DMS153 treated with DMSO at 0.1 percent for 48 hours (cell line): ENCODE measurements around the gene PRKAR1B.
"Not testable (repeated sequence)": the region's sequence is repeated elsewhere in the genome, so short reads cannot be mapped to it uniquely, and the experiment has no call there.

ENCODE experiments used
- DNase-seq: peaks from one replicate; lab custom pipeline; 2025; ENCODE audit not compliant: unreplicated experiment; lab: John Stamatoyannopoulos, UW

Gene PRKAR1B

GRCh38 chr7:628826-629225 lies 98.3 kb downstream of the PRKAR1B start:
- no peak for DNase-seq

- DNase-seq, result no peak
Measured at GRCh38 chr7:628402-628763, 98.7 kb downstream of the PRKAR1B start.

DNA sequence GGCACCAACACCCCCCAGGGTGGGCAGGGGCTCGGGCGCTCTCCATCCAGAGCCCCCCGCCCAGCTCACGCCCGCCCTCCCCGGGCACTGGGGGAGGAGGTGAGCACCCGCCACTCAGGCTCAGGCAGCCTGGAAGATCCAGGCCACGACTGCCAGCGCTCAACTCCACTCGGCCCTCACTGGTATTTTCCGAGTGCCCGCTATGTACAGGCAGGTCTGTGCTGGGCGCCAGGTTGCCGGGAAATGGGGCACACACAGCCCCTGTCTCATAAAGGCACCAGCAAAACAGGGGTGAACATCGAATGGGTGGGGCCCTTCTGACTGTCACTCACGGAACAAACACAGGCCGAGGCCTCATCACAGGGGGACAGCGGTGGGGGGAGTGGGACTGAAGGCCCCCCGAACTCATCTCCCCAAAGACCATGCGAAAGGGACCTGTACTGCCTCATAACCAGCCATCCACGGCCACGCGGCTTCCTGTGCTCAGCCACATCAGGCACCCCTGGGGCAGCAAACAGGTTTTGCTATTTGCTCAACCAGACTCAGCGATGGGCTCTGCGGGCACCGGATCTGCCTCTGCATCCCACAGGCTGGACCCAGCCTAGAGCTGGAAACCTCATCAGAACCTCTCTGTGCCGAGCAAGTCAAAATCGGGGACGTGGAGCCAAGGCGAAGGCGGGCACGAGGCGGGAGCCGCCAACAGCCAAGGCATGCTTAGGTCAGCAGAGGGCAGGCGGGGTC lies 99.2 kb downstream of the PRKAR1B start:
- DNase-seq, result no peak

GRCh38 chr7:625376-625971 lies 101.6 kb downstream of the PRKAR1B start:
- DNase-seq, result no peak

GRCh38 chr7:623464-623863 lies 103.6 kb downstream of the PRKAR1B start:
- no peak for DNase-seq

- no peak for DNase-seq
Measured at GRCh38 chr7:621572-622285, 105.4 kb downstream of the PRKAR1B start.

DNA sequence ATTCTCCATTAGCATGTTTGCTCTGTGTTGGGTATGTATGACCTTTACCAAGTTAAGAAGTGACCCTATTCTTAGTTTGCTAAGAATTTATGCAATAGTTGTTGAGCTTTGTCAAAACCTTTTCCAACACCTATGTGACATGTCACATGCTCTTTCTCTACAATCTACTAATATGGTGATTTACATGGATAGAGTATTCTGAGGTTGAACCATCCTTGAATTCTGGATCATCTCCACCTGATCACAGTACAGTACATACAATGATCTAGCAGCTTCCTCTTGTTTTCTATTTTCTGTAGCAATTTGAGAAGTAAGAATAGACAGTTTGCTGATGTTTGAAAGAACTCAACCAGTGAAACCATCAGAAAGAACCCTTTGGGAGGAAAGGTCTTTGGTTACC lies 106.2 kb downstream of the PRKAR1B start:
- DNase-seq, result no peak

DNA sequence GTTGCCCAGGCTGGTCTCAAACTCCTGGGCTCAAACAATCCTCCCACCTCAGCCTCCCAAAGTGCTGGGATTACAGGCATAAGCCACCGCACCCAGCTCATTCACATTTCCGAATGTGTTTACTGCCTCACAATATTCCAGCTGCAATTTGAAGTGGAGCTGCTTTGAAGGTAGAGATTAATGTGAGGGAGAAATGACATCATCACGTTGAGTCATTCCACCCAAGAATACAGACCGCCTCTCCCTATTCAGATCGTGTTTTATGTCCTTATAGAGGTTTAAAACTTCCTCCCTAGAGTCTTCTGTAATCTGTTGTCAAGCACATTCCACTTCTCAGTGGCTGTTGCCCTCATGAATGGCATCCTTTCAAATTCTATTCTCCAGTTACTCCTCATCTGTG lies 107.0 kb downstream of the PRKAR1B start:
- no peak for DNase-seq

- no peak for DNase-seq
Measured at GRCh38 chr7:619368-619840, 107.7 kb downstream of the PRKAR1B start.

DNA sequence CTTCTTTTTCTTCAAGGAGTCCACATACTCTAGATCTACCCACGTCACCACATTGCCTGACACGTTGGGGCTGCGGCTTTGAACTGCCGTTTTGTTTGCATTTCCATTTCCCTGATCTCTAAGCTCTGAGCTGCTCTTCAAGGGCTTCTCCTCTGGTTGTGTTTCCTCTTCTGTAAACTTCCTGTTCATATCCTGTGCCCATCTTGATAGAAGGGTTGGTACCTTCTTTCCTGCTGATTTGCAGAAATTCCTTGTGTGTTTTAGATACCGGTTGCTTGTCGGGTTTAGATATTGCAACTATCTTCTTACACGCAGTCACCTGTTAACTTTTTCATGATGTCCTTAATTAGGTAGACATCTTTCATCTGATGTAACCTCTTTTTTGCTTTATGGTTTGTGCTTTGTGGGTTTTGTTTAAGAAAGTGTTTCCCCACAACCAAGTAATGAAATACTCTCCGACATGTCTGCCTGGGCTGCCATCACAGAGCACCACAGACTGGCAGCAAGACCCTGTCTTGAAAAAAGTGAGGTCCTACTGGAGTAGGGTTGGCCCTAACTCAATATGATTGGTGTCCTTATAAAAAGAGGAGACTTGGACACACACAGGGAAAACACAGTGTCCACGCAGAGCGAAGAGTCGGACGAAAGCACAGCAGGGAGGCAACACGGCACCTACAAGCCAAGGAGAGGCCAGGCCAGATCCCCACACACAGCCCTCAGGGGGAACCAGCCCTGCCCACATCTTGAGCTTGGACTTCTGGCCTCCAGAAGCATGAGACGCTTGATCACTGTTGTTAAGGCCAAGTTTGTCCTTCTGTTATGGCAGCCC lies 108.3 kb downstream of the PRKAR1B start:
- no peak for DNase-seq

DNA sequence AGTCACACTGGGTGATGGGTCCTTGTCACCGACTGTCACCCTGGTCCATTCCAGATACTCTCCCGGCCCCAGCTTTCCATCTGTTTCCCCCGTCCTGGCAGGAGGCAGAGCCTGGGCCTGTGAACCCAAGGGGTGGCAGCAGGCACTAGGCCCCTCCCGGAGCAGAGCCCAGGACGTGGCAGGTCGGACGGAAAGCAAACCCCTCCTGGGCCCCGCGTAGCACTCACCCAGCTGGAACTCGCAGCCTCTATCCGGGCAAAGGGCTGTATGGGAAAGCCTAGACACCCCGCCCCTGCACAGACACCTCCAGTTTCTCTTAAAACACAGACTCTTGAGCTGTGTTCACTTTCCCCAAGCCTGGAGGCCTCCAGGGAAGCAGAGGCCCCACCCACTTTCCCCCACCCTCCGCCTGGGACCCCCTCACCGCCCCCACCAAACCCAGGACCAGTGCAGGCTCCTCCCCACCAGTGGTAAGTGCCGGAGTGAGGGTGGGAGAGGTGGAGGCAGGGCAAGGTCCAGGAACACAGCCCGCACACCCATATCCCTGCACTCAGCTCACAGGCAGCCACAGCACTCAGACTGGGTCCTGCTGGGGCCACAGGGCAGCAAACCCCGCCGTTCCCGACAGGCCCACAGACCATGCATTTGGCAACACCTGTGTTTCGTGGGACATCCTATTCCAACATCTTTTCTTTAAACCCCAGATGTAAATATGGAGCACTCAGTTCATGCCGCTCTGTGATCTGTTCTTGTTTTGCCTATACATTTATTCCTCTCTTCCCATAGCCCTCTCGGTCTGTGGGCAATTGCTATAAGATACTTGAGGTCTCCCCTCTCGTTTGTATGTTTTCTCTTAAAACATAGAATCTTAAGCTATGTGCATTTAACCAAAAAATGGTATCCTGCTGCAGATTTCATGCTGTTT lies 109.2 kb downstream of the PRKAR1B start:
- no peak for DNase-seq

DNA sequence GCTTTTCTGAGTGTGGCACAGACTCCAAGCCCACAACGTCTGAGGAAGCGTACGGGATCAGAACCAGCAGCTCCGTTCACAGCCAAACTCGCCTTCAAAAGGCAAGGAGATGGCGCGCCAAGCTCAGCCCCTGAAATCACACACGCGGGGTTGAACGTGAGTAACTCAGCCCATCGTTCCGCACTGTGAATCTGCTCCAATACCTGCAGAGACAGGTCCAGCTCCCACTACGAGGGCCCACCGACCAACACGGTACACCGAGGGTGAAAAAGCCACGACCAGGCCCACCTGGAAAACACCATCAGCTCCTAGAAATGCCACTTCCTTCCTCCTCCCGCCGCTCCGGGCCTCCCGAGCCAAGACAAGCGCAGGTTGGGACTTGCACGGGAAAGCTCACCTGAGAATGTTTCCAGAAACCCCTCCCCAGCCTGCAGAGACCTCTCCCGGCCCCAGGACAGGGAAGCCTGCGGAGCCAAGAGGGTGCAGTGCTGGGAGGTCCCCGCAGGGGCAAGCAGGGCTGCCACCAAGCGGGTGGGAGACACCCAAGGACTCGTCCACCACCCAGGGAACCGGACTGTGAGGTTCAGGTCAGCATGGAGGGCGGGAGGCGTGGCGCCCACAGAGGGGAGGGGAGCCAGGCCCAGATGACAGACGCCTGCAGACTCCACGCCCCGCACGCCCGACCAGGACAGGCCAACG lies 113.5 kb downstream of the PRKAR1B start:
- no peak for DNase-seq

- not testable (repeated sequence) for DNase-seq
Measured at GRCh38 chr7:611837-612236, 115.2 kb downstream of the PRKAR1B start.

GRCh38 chr7:611281-611810 lies 115.7 kb downstream of the PRKAR1B start:
- DNase-seq, result no peak

DNA sequence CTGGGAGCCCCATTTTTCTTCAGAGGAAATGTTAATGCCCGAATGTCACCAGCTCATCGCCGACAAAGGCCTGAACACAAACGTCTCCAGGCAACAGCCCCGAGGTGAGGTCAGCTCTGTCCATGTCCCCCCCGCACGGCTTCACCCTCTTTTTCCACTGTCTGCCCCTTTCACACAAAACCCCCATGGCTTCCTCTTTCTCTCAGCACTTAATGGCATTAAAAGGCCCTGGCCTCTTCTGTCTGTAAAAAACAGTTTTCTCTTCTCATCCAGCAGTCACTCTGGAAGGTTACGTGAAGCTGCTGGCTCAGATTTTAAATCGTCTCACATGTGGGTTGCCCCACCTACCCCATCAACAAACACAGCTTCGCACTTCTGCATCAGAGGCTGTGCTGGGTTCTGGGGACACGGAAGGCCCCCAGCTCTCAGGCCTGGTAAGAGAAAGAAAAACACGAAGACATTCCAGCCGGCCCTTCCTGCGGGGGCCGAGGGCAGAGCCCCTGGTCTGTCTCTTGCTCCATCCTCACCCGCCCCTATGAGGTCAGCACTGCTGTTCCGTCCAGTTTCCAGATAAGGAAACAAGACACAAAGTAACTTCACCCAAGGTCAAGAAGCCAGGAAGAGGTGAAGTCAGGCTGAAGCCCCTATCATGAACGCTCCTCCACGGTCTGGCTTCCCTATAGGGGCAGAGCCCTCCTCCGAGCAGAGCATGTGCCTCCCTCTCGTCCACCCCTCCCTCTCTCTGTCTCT lies 116.4 kb downstream of the PRKAR1B start:
- no peak for DNase-seq

DNA sequence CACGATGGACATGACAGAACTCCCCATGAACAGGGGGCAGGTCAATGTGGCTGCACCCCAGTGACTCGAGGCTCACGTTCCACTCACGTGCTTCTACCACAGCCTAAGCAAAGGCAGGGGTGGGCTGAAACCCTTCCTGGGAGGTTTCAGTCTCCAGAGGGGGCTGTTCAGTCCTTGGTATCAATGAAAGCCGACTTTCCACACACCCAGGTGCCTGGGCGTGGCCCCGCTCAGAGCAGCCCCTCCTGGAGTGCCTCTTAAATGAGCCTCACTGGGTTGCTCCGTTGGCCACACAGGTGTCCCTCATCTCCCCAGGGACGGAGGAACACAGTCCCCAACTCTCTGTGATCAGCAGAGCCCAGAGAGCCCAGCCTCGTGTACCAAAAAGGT lies 116.9 kb downstream of the PRKAR1B start:
- no peak for DNase-seq

GRCh38 chr7:609365-609764 lies 117.7 kb downstream of the PRKAR1B start:
- no peak for DNase-seq

GRCh38 chr7:608954-609353 lies 118.1 kb downstream of the PRKAR1B start:
- DNase-seq, result no peak

GRCh38 chr7:608361-608760 lies 118.7 kb downstream of the PRKAR1B start:
- DNase-seq, result no peak
